Neural progenitor cell (in vitro differentiated cells): ENCODE measurements around the gene CAGE1. TPM values are rescaled to one million over a fixed set of nuclear protein-coding genes. Genes with fewer than 3 reads are reported as not detected.

Experiments
- DNase-seq: peaks from one replicate; pipeline ENCODE4 v3.0.0-alpha.2; 2016; ENCODE audit warnings: low spot score
- H2AFZ ChIP-seq: fragments of 200-600 bp; sonication (generic); replicated peaks from 2 replicates; pipeline ENCODE4 v1.6.1; 2016; ENCODE audit warnings: antibody characterized with exemption
- H3F3A ChIP-seq: fragments of 200-600 bp; sonication (generic); 2 replicates; pipeline ENCODE4 v1.6.1; 2016; ENCODE audit warnings: antibody characterized with exemption, low read depth
- H3K27ac ChIP-seq: fragments of 200-600 bp; sonication (generic); 2 replicates; pipeline ENCODE4 v1.5.1; 2016; ENCODE audit warnings: mild to moderate bottlenecking
- H3K27me3 ChIP-seq: fragments of 200-600 bp; sonication (generic); 2 replicates; pipeline ENCODE4 v1.6.1; 2016; ENCODE audit warnings: mild to moderate bottlenecking, moderate library complexity
- H3K36me3 ChIP-seq: fragments of 200-600 bp; sonication (generic); 2 replicates; pipeline ENCODE4 v1.5.1; 2016
- H3K4me1 ChIP-seq: fragments of 200-600 bp; sonication (generic); 2 replicates; pipeline ENCODE4 v1.6.1; 2016; ENCODE audit warnings: mixed run types
- H3K4me2 ChIP-seq: fragments of 200-600 bp; sonication (generic); 2 replicates; pipeline ENCODE4 v1.6.1; 2016
- H3K4me3 ChIP-seq: fragments of 200-600 bp; sonication (generic); 2 replicates; pipeline ENCODE4 v1.5.1; 2016
- H3K79me2 ChIP-seq: fragments of 200-600 bp; sonication (generic); 2 replicates; pipeline ENCODE4 v1.6.1; 2016; ENCODE audit warnings: low read depth
- H3K9ac ChIP-seq: fragments of 200-600 bp; sonication (generic); 2 replicates; pipeline ENCODE4 v1.6.1; 2016
- H3K9me3 ChIP-seq: fragments of 200-600 bp; sonication (generic); 2 replicates; pipeline ENCODE4 v1.5.1; 2016; ENCODE audit warnings: low read depth
- H4K20me1 ChIP-seq: fragments of 200-600 bp; sonication (generic); 2 replicates; pipeline ENCODE4 v1.6.1; 2016; ENCODE audit warnings: low read depth
- H3K27ac Mint-ChIP-seq: 3 replicates; pipeline ENCODE4 v1.8.0; 2021; ENCODE audit warnings: mixed read lengths
- H3K27me3 Mint-ChIP-seq: 2 replicates; pipeline ENCODE4 v1.8.0; 2022; ENCODE audit warnings: low read depth, mild to moderate bottlenecking, inconsistent platforms, moderate library complexity, mixed read lengths; ENCODE audit not compliant: insufficient read depth
- H3K36me3 Mint-ChIP-seq: 3 replicates; pipeline ENCODE4 v1.8.0; 2021; ENCODE audit warnings: mixed read lengths
- H3K4me1 Mint-ChIP-seq: 3 replicates; pipeline ENCODE4 v1.8.0; 2021; ENCODE audit warnings: mixed read lengths
- H3K4me3 Mint-ChIP-seq: 3 replicates; pipeline ENCODE4 v1.8.0; 2021; ENCODE audit warnings: mild to moderate bottlenecking, moderate library complexity, mixed read lengths
- H3K9me3 Mint-ChIP-seq: 3 replicates; pipeline ENCODE4 v1.8.0; 2020; ENCODE audit warnings: mixed read lengths
- CTCF ChIP-seq: fragments of 200-600 bp; sonication (generic); IDR thresholded peaks from 2 replicates; pipeline ENCODE4 v1.5.1; 2017; ENCODE audit warnings: antibody characterized with exemption, mild to moderate bottlenecking
- EZH2 ChIP-seq: fragments of 200-600 bp; sonication (generic); IDR thresholded peaks from 2 replicates; pipeline ENCODE4 v1.6.1; 2017; ENCODE audit warnings: antibody characterized with exemption, mild to moderate bottlenecking, moderate library complexity
- EZH2phosphoT487 ChIP-seq: fragments of 200-600 bp; sonication (generic); IDR thresholded peaks from 2 replicates; pipeline ENCODE4 v1.6.1; 2017; ENCODE audit warnings: antibody characterized with exemption
- total RNA-seq: library from RNA; depleted of rRNA; stranded (reverse); fragments of >200 nt; gene quantifications from 2 replicates; pipeline ENCODE4 v1.2.3, GENCODE V29; 2015; ENCODE audit warnings: low replicate concordance

Gene CAGE1
- total RNA-seq, 1 donor from 2014 or later: not detected

GRCh38 chr6:7300926-7301325 is 88.6 kb downstream of the CAGE1 start:
- H3K36me3 Mint-ChIP-seq: peaks cover 19% of the 10 kb centered on the region
- H3K9me3 Mint-ChIP-seq: no peaks in the 10 kb centered on the region
- no peak overlapping the region for H3K4me3 Mint-ChIP-seq
- H2AFZ ChIP-seq: no peak overlapping the region
- no peaks in the 10 kb centered on the region for H3K27me3 Mint-ChIP-seq
- no peaks in the 10 kb centered on the region for H3K27me3 ChIP-seq
- no peaks in the 10 kb centered on the region for H3K4me1 ChIP-seq
- peaks cover 18% of the 10 kb centered on the region for H3K79me2 ChIP-seq
- peaks cover 39% of the 10 kb centered on the region for H3K36me3 ChIP-seq
- no peak overlapping the region for H3K4me3 ChIP-seq
- H4K20me1 ChIP-seq: peaks cover 11% of the 10 kb centered on the region
- H3K27ac Mint-ChIP-seq: no peak overlapping the region
- H3K27ac ChIP-seq: no peak overlapping the region
- no peak overlapping the region for H3K9ac ChIP-seq
- H3F3A ChIP-seq: no peaks in the 10 kb centered on the region
- TF ChIP-seq EZH2 (no peak), CTCF (no peak), EZH2phosphoT487 (no peak)
- no peaks in the 10 kb centered on the region for H3K9me3 ChIP-seq
- DNase-seq: no peak
- H3K4me2 ChIP-seq: no peak overlapping the region
- no peaks in the 10 kb centered on the region for H3K4me1 Mint-ChIP-seq

GRCh38 chr6:7298113-7298512 is 91.4 kb downstream of the CAGE1 start:
- Mint-ChIP-seq H3K4me3 (no peak overlapping the region), H3K36me3 (peaks cover 17% of the 10 kb centered on the region), H3K27me3 (no peaks in the 10 kb centered on the region), H3K4me1 (no peaks in the 10 kb centered on the region), H3K9me3 (no peaks in the 10 kb centered on the region), H3K27ac (no peak overlapping the region)
- no peak overlapping the region for H3K4me2 ChIP-seq
- H3K79me2 ChIP-seq: no peaks in the 10 kb centered on the region
- no peak for DNase-seq
- H3K9ac ChIP-seq: no peak overlapping the region
- no peak overlapping the region for H2AFZ ChIP-seq
- no peaks in the 10 kb centered on the region for H3K4me1 ChIP-seq
- no peaks in the 10 kb centered on the region for H3K9me3 ChIP-seq
- H4K20me1 ChIP-seq: peaks cover 5% of the 10 kb centered on the region
- no peaks in the 10 kb centered on the region for H3K27me3 ChIP-seq
- H3K27ac ChIP-seq: no peak overlapping the region
- no peaks in the 10 kb centered on the region for H3F3A ChIP-seq
- H3K4me3 ChIP-seq: no peak overlapping the region
- H3K36me3 ChIP-seq: peaks cover 62% of the 10 kb centered on the region
- TF ChIP-seq EZH2 (no peak), CTCF (no peak), EZH2phosphoT487 (no peak)

- H3K36me3 Mint-ChIP-seq: peaks cover 21% of the 10 kb centered on the region
- Histone ChIP-seq H3K9me3 (no peaks in the 10 kb centered on the region), H3F3A (no peaks in the 10 kb centered on the region), H3K36me3 (peaks cover 51% of the 10 kb centered on the region), H2AFZ (no peak overlapping the region), H3K79me2 (no peaks in the 10 kb centered on the region), H3K4me1 (no peaks in the 10 kb centered on the region), H3K27ac (no peak overlapping the region), H3K4me3 (no peak overlapping the region), H4K20me1 (peaks cover 5% of the 10 kb centered on the region), H3K9ac (no peak overlapping the region), H3K4me2 (no peak overlapping the region), H3K27me3 (no peaks in the 10 kb centered on the region)
- no peaks in the 10 kb centered on the region for H3K4me1 Mint-ChIP-seq
- H3K4me3 Mint-ChIP-seq: no peak overlapping the region
- no peaks in the 10 kb centered on the region for H3K27me3 Mint-ChIP-seq
- H3K27ac Mint-ChIP-seq: no peak overlapping the region
- no peaks in the 10 kb centered on the region for H3K9me3 Mint-ChIP-seq
- DNase-seq: no peak
- TF ChIP-seq EZH2phosphoT487 (no peak), CTCF (no peak)
These were observed 92.9 kb downstream of the CAGE1 start for GRCh38 chr6:7296602-7297001.

GRCh38 chr6:7295916-7296315 is 93.6 kb downstream of the CAGE1 start:
- no peak overlapping the region for H2AFZ ChIP-seq
- H3K4me1 ChIP-seq: no peaks in the 10 kb centered on the region
- Mint-ChIP-seq H3K27ac (no peak overlapping the region), H3K4me1 (no peaks in the 10 kb centered on the region), H3K36me3 (peaks cover 16% of the 10 kb centered on the region), H3K4me3 (no peak overlapping the region), H3K9me3 (no peaks in the 10 kb centered on the region), H3K27me3 (no peaks in the 10 kb centered on the region)
- peaks cover 3% of the 10 kb centered on the region for H4K20me1 ChIP-seq
- peaks cover 47% of the 10 kb centered on the region for H3K36me3 ChIP-seq
- H3K79me2 ChIP-seq: no peaks in the 10 kb centered on the region
- TF ChIP-seq EZH2phosphoT487: no peak
- TF ChIP-seq EZH2: no peak
- no peak for TF ChIP-seq CTCF
- H3K4me2 ChIP-seq: no peak overlapping the region
- no peaks in the 10 kb centered on the region for H3K27me3 ChIP-seq
- H3K9ac ChIP-seq: no peak overlapping the region
- DNase-seq: no peak
- no peaks in the 10 kb centered on the region for H3F3A ChIP-seq
- H3K4me3 ChIP-seq: no peak overlapping the region
- H3K27ac ChIP-seq: no peak overlapping the region
- no peaks in the 10 kb centered on the region for H3K9me3 ChIP-seq
